HUES6 (cell line): ENCODE data around the gene RYR1.
"Not testable (repeated sequence)": the region's sequence is repeated elsewhere in the genome, so short reads cannot be mapped to it uniquely, and the experiment has no call there.

Experiments
- H3K27ac ChIP-seq: 2 replicates; pipeline ENCODE4 v1.7.0; 2013; ENCODE audit warnings: low read depth, mild to moderate bottlenecking, low read length, inconsistent platforms
- H3K27me3 ChIP-seq: 2 replicates; pipeline ENCODE4 v1.6.1; 2013; ENCODE audit warnings: low read length; ENCODE audit not compliant: control insufficient read depth, insufficient read depth
- H3K36me3 ChIP-seq: 2 replicates; pipeline ENCODE4 v1.6.1; 2013; ENCODE audit warnings: low read length; ENCODE audit not compliant: control insufficient read depth, insufficient read depth
- H3K4me1 ChIP-seq: 2 replicates; pipeline ENCODE4 v1.6.1; 2013; ENCODE audit warnings: low read length; ENCODE audit not compliant: control insufficient read depth, insufficient read depth
- H3K4me3 ChIP-seq: 2 replicates; pipeline ENCODE4 v1.5.1; 2013; ENCODE audit warnings: low read depth, low read length
- H3K9ac ChIP-seq: one replicate; pipeline ENCODE4 v1.6.1; 2013; ENCODE audit warnings: mild to moderate bottlenecking, low read length
- H3K9me3 ChIP-seq: 2 replicates; pipeline ENCODE4 v1.6.1; 2013; ENCODE audit warnings: low read depth, low read length; ENCODE audit not compliant: control insufficient read depth, insufficient read depth

Gene RYR1

GRCh38 chr19:38543807-38544568 lies 110.5 kb downstream of the RYR1 start:
- Histone ChIP-seq H3K36me3 (no peaks in the 10 kb centered on the region), H3K4me3 (no peak overlapping the region; the same call in 1 of the 2 replicates), H3K9ac (no peak overlapping the region), H3K27ac (no peak overlapping the region), H3K4me1 (peaks cover 11% of the 10 kb centered on the region), H3K9me3 (no peaks in the 10 kb centered on the region), H3K27me3 (no peaks in the 10 kb centered on the region)

GRCh38 chr19:38544569-38545315 lies 111.3 kb downstream of the RYR1 start:
- Histone ChIP-seq H3K4me1 (peaks cover 11% of the 10 kb centered on the region), H3K27ac (no peak overlapping the region), H3K4me3 (no peak overlapping the region), H3K9me3 (no peaks in the 10 kb centered on the region), H3K36me3 (no peaks in the 10 kb centered on the region), H3K27me3 (no peaks in the 10 kb centered on the region), H3K9ac (no peak overlapping the region)

GRCh38 chr19:38545596-38545995 lies 112.1 kb downstream of the RYR1 start:
- Histone ChIP-seq H3K4me3 (no peak overlapping the region), H3K9ac (no peak overlapping the region), H3K27ac (no peak overlapping the region), H3K4me1 (peaks cover 11% of the 10 kb centered on the region), H3K36me3 (no peaks in the 10 kb centered on the region), H3K9me3 (no peaks in the 10 kb centered on the region), H3K27me3 (no peaks in the 10 kb centered on the region)

- no peak overlapping the region for H3K4me3 ChIP-seq
- no peaks in the 10 kb centered on the region for H3K36me3 ChIP-seq
- H3K4me1 ChIP-seq = peaks cover 11% of the 10 kb centered on the region
- no peaks in the 10 kb centered on the region for H3K27me3 ChIP-seq
- H3K27ac ChIP-seq = no peak overlapping the region
- no peaks in the 10 kb centered on the region for H3K9me3 ChIP-seq
- no peak overlapping the region for H3K9ac ChIP-seq
Measured at GRCh38 chr19:38547421-38547820, 113.9 kb downstream of the RYR1 start.

- Histone ChIP-seq H3K27ac (no peak overlapping the region), H3K36me3 (no peaks in the 10 kb centered on the region), H3K9me3 (no peaks in the 10 kb centered on the region), H3K9ac (no peak overlapping the region), H3K4me3 (no peak overlapping the region), H3K4me1 (peaks cover 11% of the 10 kb centered on the region), H3K27me3 (no peaks in the 10 kb centered on the region)
Measured at GRCh38 chr19:38549061-38549460, 115.6 kb downstream of the RYR1 start.

DNA sequence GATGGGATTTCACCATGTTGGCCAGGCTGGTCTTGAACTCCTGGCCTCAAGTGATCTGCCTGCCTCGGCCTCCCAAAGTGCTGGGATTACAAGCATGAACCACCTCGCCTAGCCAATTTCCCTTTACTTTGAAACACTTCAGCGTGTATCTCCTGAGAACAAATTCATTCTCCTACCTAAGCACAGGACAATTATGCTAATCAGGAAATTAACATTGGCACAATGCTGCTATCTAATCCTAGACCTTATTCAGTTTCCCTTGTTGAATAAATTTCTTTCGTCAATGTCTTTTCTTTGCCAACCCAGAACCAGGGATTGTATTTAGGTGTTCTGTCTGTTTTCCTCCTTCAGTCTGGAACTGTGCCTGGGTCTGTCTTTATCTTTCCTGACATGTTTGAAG lies 116.5 kb downstream of the RYR1 start:
- no peak overlapping the region for H3K9ac ChIP-seq
- H3K27me3 ChIP-seq = no peaks in the 10 kb centered on the region
- no peak overlapping the region for H3K4me3 ChIP-seq
- H3K36me3 ChIP-seq = no peaks in the 10 kb centered on the region
- H3K27ac ChIP-seq = no peak overlapping the region
- no peaks in the 10 kb centered on the region for H3K9me3 ChIP-seq
- peaks cover 3% of the 10 kb centered on the region; the same call in 1 of the 2 replicates for H3K4me1 ChIP-seq

- H3K9me3 ChIP-seq = no peaks in the 10 kb centered on the region
- H3K27ac ChIP-seq = no peak overlapping the region
- no peaks in the 10 kb centered on the region for H3K27me3 ChIP-seq
- H3K36me3 ChIP-seq = no peaks in the 10 kb centered on the region
- H3K4me3 ChIP-seq = no peak overlapping the region
- no peak overlapping the region for H3K9ac ChIP-seq
- no peaks in the 10 kb centered on the region for H3K4me1 ChIP-seq
Measured at GRCh38 chr19:38550376-38550775, 116.9 kb downstream of the RYR1 start.

- H3K27me3 ChIP-seq = no peaks in the 10 kb centered on the region
- no peak overlapping the region for H3K9ac ChIP-seq
- H3K27ac ChIP-seq = no peak overlapping the region
- no peaks in the 10 kb centered on the region for H3K4me1 ChIP-seq
- H3K36me3 ChIP-seq = no peaks in the 10 kb centered on the region
- H3K9me3 ChIP-seq = no peaks in the 10 kb centered on the region
- H3K4me3 ChIP-seq = no peak overlapping the region
Measured at GRCh38 chr19:38551450-38551813, 117.9 kb downstream of the RYR1 start.

DNA sequence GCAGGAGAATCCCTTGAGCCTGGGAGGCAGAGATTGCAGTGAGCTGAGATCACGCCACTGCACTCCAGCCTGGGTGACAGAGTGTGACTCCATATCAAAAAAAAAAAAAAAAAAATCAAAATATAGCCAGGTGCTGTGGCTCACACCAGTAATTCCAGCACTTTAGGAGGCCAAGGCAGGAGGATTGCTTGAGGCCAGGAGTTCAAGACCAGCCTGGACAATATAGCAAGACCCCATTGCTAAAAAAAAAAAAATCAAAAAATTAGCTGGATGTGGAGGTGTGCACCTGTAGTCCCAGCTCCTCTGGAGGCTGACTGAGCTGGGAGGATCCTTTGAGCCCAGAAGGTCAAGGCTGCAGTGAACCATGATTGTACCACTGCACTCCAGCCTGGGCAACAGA lies 119.7 kb downstream of the RYR1 start:
- not testable (repeated sequence) for H3K9me3 ChIP-seq

GRCh38 chr19:38554676-38555141 lies 121.2 kb downstream of the RYR1 start:
- Histone ChIP-seq H3K27me3 (no peaks in the 10 kb centered on the region), H3K4me1 (no peaks in the 10 kb centered on the region), H3K9ac (no peak overlapping the region), H3K27ac (no peak overlapping the region), H3K9me3 (no peaks in the 10 kb centered on the region), H3K36me3 (no peaks in the 10 kb centered on the region), H3K4me3 (no peak overlapping the region)

More for the DNA sequence above, 119.7 kb downstream of the RYR1 start:
- H3K36me3 ChIP-seq, H3K4me1 ChIP-seq, H3K27ac ChIP-seq, H3K27me3 ChIP-seq, H3K4me3 ChIP-seq, H3K9ac ChIP-seq: not testable (repeated sequence)

DNA sequence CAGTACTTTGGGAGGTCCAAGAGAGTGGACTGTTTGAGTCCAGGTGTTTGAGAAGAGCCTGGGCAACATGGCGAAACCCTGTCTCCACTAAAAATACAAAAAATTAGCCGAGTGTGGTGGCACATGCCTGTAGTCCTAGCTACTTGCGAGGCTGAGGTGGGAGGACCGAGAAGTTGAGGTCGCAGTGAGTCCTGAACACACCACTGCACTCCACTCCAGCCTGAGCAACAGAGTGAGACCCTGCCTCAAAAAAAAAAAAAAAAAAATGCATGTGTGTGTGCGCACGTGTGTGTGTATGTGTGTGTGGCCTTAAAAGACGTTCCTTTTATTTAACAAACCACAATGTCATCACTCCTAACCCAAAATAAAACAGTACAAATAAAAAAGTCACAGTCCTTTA lies 121.7 kb downstream of the RYR1 start:
- H3K27me3 ChIP-seq = no peaks in the 10 kb centered on the region
- no peak overlapping the region for H3K4me3 ChIP-seq
- H3K9ac ChIP-seq = no peak overlapping the region
- H3K4me1 ChIP-seq = no peaks in the 10 kb centered on the region
- no peaks in the 10 kb centered on the region for H3K9me3 ChIP-seq
- H3K27ac ChIP-seq = no peak overlapping the region
- no peaks in the 10 kb centered on the region for H3K36me3 ChIP-seq
